CD4-positive, alpha-beta T cell treated with Interleukin-12 subunit alpha and Interleukin-12 subunit beta, for 1 hour (primary cell): Measurements from ENCODE around the gene FLG2.
"Not testable (repeated sequence)": the region's sequence is repeated elsewhere in the genome, so short reads cannot be mapped to it uniquely, and the experiment has no call there.

Experiments used
- DNase-seq: peaks from one replicate; pipeline ENCODE4 v3.0.0-alpha.2; 2020

Gene FLG2

DNA sequence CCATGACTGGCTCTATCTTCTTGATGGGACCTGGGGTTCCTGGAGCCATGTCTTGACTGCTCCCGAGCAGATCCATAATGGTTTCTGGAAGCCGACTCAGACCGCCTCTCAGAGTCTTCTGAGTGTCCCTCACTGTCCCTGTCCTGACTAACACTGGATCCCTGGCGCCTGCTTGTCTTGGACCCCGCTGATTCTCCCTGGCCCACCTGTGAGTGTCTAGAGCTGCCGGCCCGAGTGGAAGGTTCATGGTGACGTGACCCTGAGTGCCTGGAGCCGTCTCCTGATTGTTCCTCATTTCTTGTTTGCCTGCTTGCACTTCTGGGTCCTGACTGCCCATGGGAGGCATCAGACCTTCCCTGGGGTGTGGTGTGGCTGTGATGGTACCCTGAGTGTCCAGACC is 49.9 kb downstream of the FLG2 start:
- no peak for DNase-seq

- not testable (repeated sequence) for DNase-seq
Observed at GRCh38 chr1:152309320-152309901, 50.4 kb downstream of the FLG2 start.

DNA sequence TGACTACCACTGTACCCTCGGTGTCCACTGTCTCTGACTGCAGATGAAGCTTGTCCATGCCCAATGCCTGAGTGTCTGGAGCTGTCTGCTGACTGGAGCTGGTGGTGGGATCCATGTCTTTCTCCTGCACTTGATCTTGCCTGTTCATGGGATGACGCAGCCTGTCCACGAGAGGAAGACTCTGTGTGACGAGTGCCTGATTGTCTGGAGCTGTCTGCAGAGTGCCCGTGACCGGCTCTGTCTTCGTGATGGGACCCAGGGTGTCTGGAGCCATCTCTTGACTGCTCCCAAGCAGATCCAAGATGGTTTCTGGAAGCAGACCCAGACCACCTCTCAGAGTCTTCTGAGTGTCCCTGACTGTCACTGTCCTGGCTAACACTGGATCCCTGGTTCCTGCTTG is 51.0 kb downstream of the FLG2 start:
- not testable (repeated sequence) for DNase-seq

- DNase-seq: not testable (repeated sequence)
Observed at GRCh38 chr1:152307970-152308369, 51.8 kb downstream of the FLG2 start.

GRCh38 chr1:152306123-152306522 is 53.7 kb downstream of the FLG2 start:
- DNase-seq: not testable (repeated sequence)

DNA sequence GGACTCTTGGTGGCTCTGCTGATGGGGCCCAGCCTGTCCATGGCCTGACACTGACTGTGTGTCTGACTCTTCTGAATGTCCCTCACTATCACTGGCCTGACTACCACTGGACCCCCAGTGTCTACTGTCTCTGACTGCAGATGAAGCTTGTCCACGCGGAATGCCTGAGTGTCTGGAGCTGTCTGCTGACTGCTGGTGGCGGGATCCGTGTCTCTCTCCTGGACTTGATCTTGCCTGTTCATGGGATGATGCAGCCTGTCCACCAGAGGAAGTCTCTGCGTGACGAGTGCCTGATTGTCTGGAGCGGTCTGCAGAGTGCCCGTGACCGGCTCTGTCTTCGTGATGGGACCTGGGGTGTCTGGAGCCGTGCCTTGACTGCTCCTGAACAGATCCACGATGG is 55.0 kb downstream of the FLG2 start:
- DNase-seq: not testable (repeated sequence)

DNA sequence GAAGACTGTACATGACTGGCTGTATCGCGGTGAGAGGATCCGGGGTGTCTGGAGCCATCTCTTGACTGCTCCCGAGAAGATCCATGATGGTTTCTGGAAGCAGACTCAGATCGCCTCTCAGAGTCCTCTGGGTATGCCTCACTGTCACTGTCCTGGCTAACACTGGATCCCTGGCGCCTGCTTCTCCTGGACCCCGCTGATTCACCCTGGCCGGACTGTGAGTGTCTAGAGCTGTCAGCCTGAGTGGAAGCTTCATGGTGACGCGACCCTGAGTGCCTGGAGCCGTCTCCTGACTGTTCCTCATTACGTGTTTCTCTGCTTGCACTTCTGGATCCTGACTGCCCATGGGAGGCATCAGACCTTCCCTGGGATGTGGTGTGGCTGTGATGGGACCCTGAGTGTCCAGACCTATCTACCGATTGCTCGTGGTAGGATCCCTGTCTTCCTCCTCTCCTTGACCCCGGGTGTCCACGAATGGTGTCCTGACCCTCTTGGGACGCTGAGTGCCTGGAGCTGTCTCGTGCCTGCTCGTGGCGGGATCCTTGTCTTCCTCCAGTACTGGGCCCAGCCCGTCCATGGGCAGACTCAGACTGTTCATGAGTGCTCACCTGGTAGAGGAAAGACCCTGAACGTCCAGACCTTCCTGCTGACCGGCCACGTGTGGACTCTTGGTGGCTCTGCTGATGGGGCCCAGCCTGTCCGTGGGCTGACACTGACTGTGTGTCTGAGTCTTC is 56.5 kb downstream of the FLG2 start:
- DNase-seq: not testable (repeated sequence)
